ENCODE measurements around the gene ZC3HAV1.

- no peak for TF ChIP-seq CTCF (IDR thresholded peaks at IDR 0.05)
- TF ChIP-seq ZFX (IDR thresholded peaks at IDR 0.05; ENCODE audit: borderline replicate concordance), result no peak
These were observed 33.4 kb downstream of the ZC3HAV1 start for GRCh38 chr7:139075871-139076686.

Data from 22Rv1 (cell line).